Measurements from ENCODE around the gene RBFOX1.

- TF ChIP-seq CTCF (IDR thresholded peaks at IDR 0.05 in 2 of 3, conservative IDR thresholded peaks at IDR 0.05 in 1 of 3; ENCODE audit: borderline replicate concordance in 1 of 3, insufficient read depth in 1 of 3, low read depth in 2 of 3, low read length in 2 of 3) (no peak), EZH2phosphoT487 (IDR thresholded peaks at IDR 0.05; ENCODE audit: borderline replicate concordance) (no peak), POLR2AphosphoS5 (IDR thresholded peaks at IDR 0.05; ENCODE audit: low read depth, low read length) (no peak), JUND (IDR thresholded peaks at IDR 0.05) (no peak), TCF7L2 (IDR thresholded peaks at IDR 0.05; ENCODE audit: borderline replicate concordance, extremely low read depth, insufficient read depth, insufficient read length) (no peak), ZFX (IDR thresholded peaks at IDR 0.05) (no peak), POLR2A (IDR thresholded peaks at IDR 0.05; ENCODE audit: borderline replicate concordance, extremely low read depth, insufficient read depth, insufficient read length) (no peak)
These were observed 233.7 kb downstream of the RBFOX1 start for GRCh38 chr16:7566360-7566759.
